22Rv1 (cell line): ENCODE measurements around the gene MYMK.

ENCODE experiments used
- H3K27ac ChIP-seq: fragments of 450-650 bp; 2 replicates; pipeline ENCODE4 v1.5.1; 2017
- CTCF ChIP-seq: fragments of 450-650 bp; IDR thresholded peaks from 2 replicates; pipeline ENCODE4 v1.5.1; 2017; ENCODE audit warnings: mild to moderate bottlenecking
- ZFX ChIP-seq: fragments of 450-650 bp; IDR thresholded peaks from 2 replicates; pipeline ENCODE4 v1.6.1; 2017; ENCODE audit warnings: antibody characterized with exemption, borderline replicate concordance

The MYMK gene, protein sequence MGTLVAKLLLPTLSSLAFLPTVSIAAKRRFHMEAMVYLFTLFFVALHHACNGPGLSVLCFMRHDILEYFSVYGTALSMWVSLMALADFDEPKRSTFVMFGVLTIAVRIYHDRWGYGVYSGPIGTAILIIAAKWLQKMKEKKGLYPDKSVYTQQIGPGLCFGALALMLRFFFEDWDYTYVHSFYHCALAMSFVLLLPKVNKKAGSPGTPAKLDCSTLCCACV

GRCh38 chr9:133524679-133525228, at the start of gene MYMK:
TSS of gene MYMK (minus strand) at chr9:133524959. CDS start at chr9:133524844, 115 bp downstream.
- TF ChIP-seq ZFX (no peak), CTCF (no peak)

GRCh38 chr9:133573791-133574515, 49.2 kb upstream of the MYMK start:
- H3K27ac ChIP-seq, result no peak overlapping the region
- no peak for TF ChIP-seq CTCF
- TF ChIP-seq ZFX, result no peak

More at GRCh38 chr9:133524679-133525228, at the start of gene MYMK:
- H3K27ac ChIP-seq, result no peak within 1 kb of the TSS

DNA sequence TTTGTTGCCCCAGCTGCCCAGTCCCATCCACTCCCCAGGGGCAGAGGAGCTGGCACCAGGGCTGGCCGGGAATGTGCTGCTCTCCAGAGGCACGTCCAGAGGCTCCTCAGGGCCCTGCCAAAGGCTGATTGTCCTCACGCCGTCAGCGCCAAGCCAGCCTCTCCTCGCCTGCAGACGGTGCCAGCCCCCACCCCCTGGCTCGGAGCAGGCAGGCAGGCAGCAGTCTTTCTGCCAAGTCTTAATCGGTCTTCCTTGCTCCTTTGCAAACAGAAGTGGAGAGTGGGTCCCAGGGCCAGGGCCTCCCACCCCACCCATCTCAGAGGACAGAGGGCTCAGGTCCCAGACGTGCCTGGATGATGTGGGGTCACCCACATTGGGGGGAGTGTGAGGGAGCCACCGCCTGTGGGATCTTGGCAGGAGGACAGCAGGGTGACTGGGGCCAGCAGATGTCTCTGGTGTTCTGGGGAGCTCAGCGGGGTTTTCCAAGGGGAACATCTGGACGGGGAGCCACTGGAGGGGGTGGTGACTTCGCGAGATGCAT, 48.1 kb upstream of the MYMK start:
- TF ChIP-seq ZFX (no peak), CTCF (no peak)

DNA sequence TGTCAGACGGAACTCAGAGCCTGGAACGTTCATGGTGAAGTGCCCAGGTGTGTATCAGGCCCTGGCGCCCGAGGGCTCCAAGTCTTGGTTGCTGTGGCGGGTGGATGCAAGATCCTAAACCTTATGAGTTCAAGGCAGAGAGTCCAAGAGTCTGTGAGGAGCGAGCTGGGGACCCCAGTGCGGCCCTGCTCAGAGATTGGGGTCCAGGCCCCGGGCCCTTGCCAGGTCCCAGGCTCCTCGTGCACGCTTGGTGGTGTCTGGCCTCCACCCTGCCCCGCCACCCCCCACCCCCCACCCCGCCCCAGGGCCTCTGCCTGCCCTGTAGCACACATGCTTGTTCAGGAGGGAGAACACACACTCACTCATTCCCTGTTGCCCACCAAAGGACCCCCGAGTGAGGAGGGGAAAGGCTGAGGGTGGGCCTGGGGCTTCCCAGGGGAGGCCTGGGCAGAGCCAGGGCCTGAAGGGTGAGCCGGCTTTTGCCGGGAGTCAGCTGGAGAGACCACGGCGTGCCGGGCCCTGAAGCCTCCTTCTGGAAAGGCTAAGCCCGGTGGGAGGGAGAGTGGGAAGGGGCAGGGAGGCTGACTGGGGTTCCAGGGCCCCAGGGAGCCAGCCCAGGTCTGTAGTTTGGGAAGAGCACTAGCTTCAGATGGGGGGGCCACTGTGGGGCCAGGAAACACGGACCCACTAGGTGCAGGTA, 47.3 kb upstream of the MYMK start:
- no peak for TF ChIP-seq CTCF
- no peak for TF ChIP-seq ZFX
- H3K27ac ChIP-seq, result no peak overlapping the region

More for the DNA sequence above, 48.1 kb upstream of the MYMK start:
- H3K27ac ChIP-seq, result no peak overlapping the region

- no peak overlapping the region for H3K27ac ChIP-seq
- TF ChIP-seq ZFX, result no peak
- TF ChIP-seq CTCF, result no peak
Observed at GRCh38 chr9:133571391-133571890, 46.7 kb upstream of the MYMK start.

DNA sequence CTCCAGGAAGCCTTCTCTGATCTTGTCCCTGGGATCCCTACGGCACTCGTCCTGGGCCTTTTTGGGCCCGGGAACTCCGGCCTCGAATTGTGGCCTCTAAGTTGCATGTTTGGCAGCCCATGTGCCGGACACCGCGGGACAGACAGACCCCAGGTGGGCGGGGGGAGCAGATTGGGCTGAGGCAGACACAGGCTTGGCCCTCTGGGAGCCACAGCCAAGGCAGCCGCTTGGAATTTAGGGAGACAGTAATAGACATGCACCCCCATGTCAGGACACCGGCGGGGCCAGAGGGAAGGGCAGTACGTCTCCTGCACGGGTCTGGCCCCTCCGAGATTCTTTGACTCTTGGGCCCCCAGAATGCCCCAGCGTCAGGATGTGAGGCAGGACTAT, 45.9 kb upstream of the MYMK start:
- no peak for TF ChIP-seq CTCF
- no peak for TF ChIP-seq ZFX
- no peak overlapping the region for H3K27ac ChIP-seq
